ENCODE data around the gene MAPK11. TPM values are rescaled to one million over a fixed set of nuclear protein-coding genes. Genes with fewer than 3 reads are reported as not detected.

The MAPK11 gene
- total and polyA plus RNA-seq, 2 donors (not counting 1 experiment from before 2014, with no cell fraction given): 8.1 to 9.9 TPM

- Histone ChIP-seq H3K27me3 (replicated peaks in 1 of 4; ENCODE audit: control extremely low read depth in 1 of 4, control insufficient read depth in 3 of 4, insufficient read depth in 4 of 4, low read length in 3 of 4) (no peaks in the 10 kb centered on the region), H2AFZ (ENCODE audit: insufficient read depth, low read depth, low read length, poor library complexity, severe bottlenecking) (no peak overlapping the region), H3K79me2 (ENCODE audit: control insufficient read depth, insufficient read depth, low read length) (peaks cover 61% of the 10 kb centered on the region), H3K27ac (ENCODE audit: low read length in 2 of 2) (no peak overlapping the region), H3K4me2 (replicated peaks; ENCODE audit: low read depth, low read length, poor library complexity, severe bottlenecking) (peak overlapping the region; percentile 93), H3K9me3 (ENCODE audit: control extremely low read depth in 1 of 3, control insufficient read depth in 2 of 3, insufficient read depth in 1 of 3, low read length in 2 of 3) (no peaks in the 10 kb centered on the region), H3K9ac (ENCODE audit: low read length) (no peak overlapping the region), H4K20me1 (ENCODE audit: control insufficient read depth, insufficient read depth, low read length, poor library complexity, severe bottlenecking) (peaks cover 64% of the 10 kb centered on the region), H3K4me3 (ENCODE audit: control extremely low read depth in 1 of 5, extremely low read depth in 1 of 5, insufficient read depth in 1 of 5, low read depth in 2 of 5, low read length in 4 of 5) (no peak overlapping the region), H3K36me3 (replicated peaks in 1 of 2; ENCODE audit: control extremely low read depth in 1 of 2, control insufficient read depth in 1 of 2, extremely low read depth in 1 of 2, insufficient read depth in 2 of 2, low read length in 1 of 2) (peaks cover 0 to 29% of the 10 kb centered on the region in 2 experiments), H3K4me1 (ENCODE audit: control insufficient read depth in 2 of 2, insufficient read depth in 2 of 2, low read length in 2 of 2) (peaks cover 40 to 74% of the 10 kb centered on the region in 2 donors)
- Mint-ChIP-seq H3K4me1 (peaks cover 43% of the 10 kb centered on the region), H3K9me3 (ENCODE audit: insufficient read depth) (no peaks in the 10 kb centered on the region), H3K27ac (no peak overlapping the region), H3K27me3 (no peaks in the 10 kb centered on the region), H3K4me3 (peak overlapping the region; percentile 96)
- CTCF ChIA-PET: interaction anchor here (1.1 to 2.9 kb wide), 2 partner anchors 96 to 375 kb away, joined by 4 to 16 read pairs; no protein-coding TSS in a partner anchor
- no peak for ATAC-seq (ENCODE audit: low read depth)
- intact Hi-C loops (cut with micrococcal nuclease): no loop called here
- 96% methylated on average over 16 of the region's 20 CpGs for WGBS (ENCODE audit: insufficient coverage)
- no peak for DNase-seq
- TF ChIP-seq EZH2 (IDR thresholded peaks at IDR 0.05; ENCODE audit: borderline replicate concordance, insufficient read depth, low read depth, low read length, poor library complexity, severe bottlenecking): no peak
- TF ChIP-seq, protein P1, sequence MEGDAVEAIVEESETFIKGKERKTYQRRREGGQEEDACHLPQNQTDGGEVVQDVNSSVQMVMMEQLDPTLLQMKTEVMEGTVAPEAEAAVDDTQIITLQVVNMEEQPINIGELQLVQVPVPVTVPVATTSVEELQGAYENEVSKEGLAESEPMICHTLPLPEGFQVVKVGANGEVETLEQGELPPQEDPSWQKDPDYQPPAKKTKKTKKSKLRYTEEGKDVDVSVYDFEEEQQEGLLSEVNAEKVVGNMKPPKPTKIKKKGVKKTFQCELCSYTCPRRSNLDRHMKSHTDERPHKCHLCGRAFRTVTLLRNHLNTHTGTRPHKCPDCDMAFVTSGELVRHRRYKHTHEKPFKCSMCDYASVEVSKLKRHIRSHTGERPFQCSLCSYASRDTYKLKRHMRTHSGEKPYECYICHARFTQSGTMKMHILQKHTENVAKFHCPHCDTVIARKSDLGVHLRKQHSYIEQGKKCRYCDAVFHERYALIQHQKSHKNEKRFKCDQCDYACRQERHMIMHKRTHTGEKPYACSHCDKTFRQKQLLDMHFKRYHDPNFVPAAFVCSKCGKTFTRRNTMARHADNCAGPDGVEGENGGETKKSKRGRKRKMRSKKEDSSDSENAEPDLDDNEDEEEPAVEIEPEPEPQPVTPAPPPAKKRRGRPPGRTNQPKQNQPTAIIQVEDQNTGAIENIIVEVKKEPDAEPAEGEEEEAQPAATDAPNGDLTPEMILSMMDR (IDR thresholded peaks at IDR 0.05): no peak
- POLR2A ChIA-PET: no interaction called here
These were observed 23.7 kb downstream of the MAPK11 start for GRCh38 chr22:50246242-50247175.

Data from B cell (primary cell).